GM12878 (cell line): ENCODE measurements around the gene TLR1. TPM values are rescaled to one million over a fixed set of nuclear protein-coding genes. Genes with fewer than 3 reads are reported as not detected.

Experiments
- ATF7 ChIP-seq: fragments of 450-650 bp; IDR thresholded peaks from 2 replicates; pipeline ENCODE4 v1.6.1; 2016; ENCODE audit warnings: low read depth, mild to moderate bottlenecking
- CHD4 ChIP-seq: fragments of 200-600 bp; sonication (generic); IDR thresholded peaks from 2 replicates; pipeline ENCODE4 v1.6.1; 2016; ENCODE audit warnings: mild to moderate bottlenecking
- HDAC2 ChIP-seq: fragments of 200-600 bp; sonication (generic); IDR thresholded peaks from 2 replicates; pipeline ENCODE4 v1.6.1; 2017
- HDGF ChIP-seq: fragments of 450-650 bp; IDR thresholded peaks from 2 replicates; pipeline ENCODE4 v1.6.1; 2016; ENCODE audit warnings: antibody characterized with exemption
- IKZF2 ChIP-seq, 2 experiments: fragments of 450-650 bp; IDR thresholded peaks; 2 replicates each; pipeline ENCODE4 v1.6.1; 2017; ENCODE audit warnings: mild to moderate bottlenecking in 2 of 2, moderate library complexity in 2 of 2
- JUNB ChIP-seq: IDR thresholded peaks from 2 replicates; pipeline ENCODE4 v1.6.1; 2016; ENCODE audit warnings: antibody characterized with exemption, mild to moderate bottlenecking
- MLLT1 ChIP-seq: fragments of 450-650 bp; IDR thresholded peaks from 2 replicates; pipeline ENCODE4 v1.6.1; 2016; ENCODE audit warnings: mild to moderate bottlenecking
- MTA2 ChIP-seq: fragments of 450-650 bp; IDR thresholded peaks from 2 replicates; pipeline ENCODE4 v1.6.1; 2016; ENCODE audit warnings: low read depth, mild to moderate bottlenecking, moderate library complexity
- NFIC ChIP-seq: IDR thresholded peaks from 2 replicates; pipeline ENCODE4 v1.6.1; 2012; ENCODE audit warnings: low read depth, mild to moderate bottlenecking, inconsistent platforms, low read length, moderate library complexity
- ZBTB4 ChIP-seq: fragments of 450-650 bp; formaldehyde crosslinking; IDR thresholded peaks from 2 replicates; pipeline ENCODE4 v1.4.0; 2022; ENCODE audit warnings: mild to moderate bottlenecking, moderate library complexity
- polyA plus RNA-seq, 11 experiments: library from polyadenylated mRNA; depleted of rRNA in 4 of 11; unstranded in 6 of 11; stranded (reverse) in 5 of 11; fragments of >200 nt; fragmentation: Nextera tagmentation in 4 of 11; fragmentation: Illumina TruSeq in 1 of 11; extraction: Ambion mirVana in 4 of 11; extraction: Trizol in 1 of 11; gene quantifications; 1 replicate in 1 of 11; 2 replicates in 10 of 11; pipeline versions ENCODE4 v1.2.1 to v1.2.3, GENCODE V29; 2011 to 2016; ENCODE audit warnings: inconsistent platforms in 2 of 11, missing spikeins in 2 of 11, low read depth in 1 of 11
- total RNA-seq, 4 experiments: library from RNA; depleted of rRNA in 3 of 4; stranded (reverse); fragments of >200 nt in 3 of 4; fragmentation: Illumina TruSeq in 1 of 4; extraction: Trizol in 1 of 4; gene quantifications; 2 replicates each; pipeline versions ENCODE4 v1.2.1 to v1.2.3, GENCODE V29; 2013 to 2021

Gene TLR1
- total and polyA plus RNA-seq, 10 of the 15 experiments (the other 5 are each of a cell fraction or from before 2014, with no cell fraction given): 9.3 to 57.1 (median 20.4) TPM

DNA sequence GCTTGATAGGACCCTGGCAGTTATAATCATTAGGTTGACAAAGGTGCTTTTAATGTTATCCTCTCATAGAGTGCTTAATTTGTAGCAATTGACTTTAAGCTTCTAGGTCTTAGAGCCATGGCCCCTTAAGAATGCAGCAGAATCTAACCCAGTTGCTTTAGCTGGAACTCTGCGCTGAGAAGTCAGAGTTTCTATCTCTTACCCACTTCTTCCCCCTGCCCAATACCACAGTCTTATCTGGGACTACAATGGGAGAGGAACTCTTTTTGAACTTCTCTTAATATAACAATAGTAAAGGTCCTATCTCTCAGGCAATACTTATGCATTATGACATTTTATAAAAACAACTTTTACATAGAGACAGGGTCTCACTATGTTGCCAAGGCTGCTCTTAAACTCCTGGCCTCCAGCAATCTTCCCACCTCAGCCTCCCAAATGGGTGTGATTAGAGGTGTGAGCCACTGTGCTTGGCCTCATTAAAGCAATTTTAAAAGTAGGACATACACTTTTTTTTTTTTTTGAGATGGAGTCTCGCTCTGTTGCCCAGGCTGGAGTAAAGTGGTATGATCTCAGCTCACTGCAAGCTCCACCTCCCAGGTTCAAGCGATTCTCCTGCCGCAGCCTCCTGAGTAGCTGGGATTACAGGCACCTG, 23.6 kb downstream of the TLR1 start (continued):
- TF ChIP-seq ZBTB4 (CRISPR knock-in tag): no peak
- TF ChIP-seq NFIC: peak; percentile 36; the same call in 1 of the 2 replicates
- 0 out of 2 replicates have a peak, but pooled peaks have one; percentile 45 for TF ChIP-seq HDAC2
- no peak for TF ChIP-seq CHD4
- TF ChIP-seq MTA2: 0 out of 2 replicates have a peak, but pooled peaks have one; percentile 29
- peak; percentile 21 to 48; a peak in 2 of 4 replicates for TF ChIP-seq IKZF2 (IDR thresholded peaks at IDR 0.05)
- peak; percentile 30; the same call in 1 of the 2 replicates for TF ChIP-seq HDGF
- peak; percentile 72 for TF ChIP-seq ATF7
- TF ChIP-seq MLLT1: peak; percentile 35; the same call in 1 of the 2 replicates
- TF ChIP-seq JUNB: 0 out of 2 replicates have a peak, but pooled peaks have one; percentile 13
